Measurements from ENCODE around the gene C10orf71.

The C10orf71 gene

GRCh38 chr10:49280001-49280408 lies 19.0 kb upstream of the C10orf71 start:
- no peak overlapping the region for H3K27ac ChIP-seq
- TF ChIP-seq CTCF (IDR thresholded peaks at IDR 0.05) = no peak
- DNase-seq (ENCODE audit: low spot score) = no peak
- H3K4me3 ChIP-seq = no peak overlapping the region

GRCh38 chr10:49281461-49281860 lies 17.5 kb upstream of the C10orf71 start:
- H3K27ac ChIP-seq = no peak overlapping the region
- TF ChIP-seq CTCF (IDR thresholded peaks at IDR 0.05) = no peak
- H3K4me3 ChIP-seq = no peak overlapping the region
- DNase-seq (ENCODE audit: low spot score) = no peak

- no peak for DNase-seq (ENCODE audit: low spot score)
- Histone ChIP-seq H3K4me3 (no peak overlapping the region), H3K27ac (no peak overlapping the region)
- TF ChIP-seq CTCF (IDR thresholded peaks at IDR 0.05) = no peak
Observed at GRCh38 chr10:49282306-49282705, 16.7 kb upstream of the C10orf71 start.

GRCh38 chr10:49282879-49283341 lies 16.1 kb upstream of the C10orf71 start:
- TF ChIP-seq CTCF (IDR thresholded peaks at IDR 0.05) = no peak
- Histone ChIP-seq H3K27ac (no peak overlapping the region), H3K4me3 (no peak overlapping the region)
- DNase-seq (ENCODE audit: low spot score) = peak; percentile 53

- DNase-seq (ENCODE audit: low spot score) = peak; percentile 71
- no peak for TF ChIP-seq CTCF (IDR thresholded peaks at IDR 0.05)
- Histone ChIP-seq H3K4me3 (no peak overlapping the region), H3K27ac (no peak overlapping the region)
Observed at GRCh38 chr10:49283491-49283890, 15.5 kb upstream of the C10orf71 start.

- no peak for TF ChIP-seq CTCF (IDR thresholded peaks at IDR 0.05)
- no peak overlapping the region for H3K27ac ChIP-seq
- DNase-seq (ENCODE audit: low spot score) = peak; percentile 68
- H3K4me3 ChIP-seq = no peak overlapping the region
Observed at GRCh38 chr10:49284356-49284755, 14.6 kb upstream of the C10orf71 start.

GRCh38 chr10:49285232-49285631 lies 13.7 kb upstream of the C10orf71 start:
- H3K4me3 ChIP-seq = no peak overlapping the region
- H3K27ac ChIP-seq = no peak overlapping the region
- TF ChIP-seq CTCF (IDR thresholded peaks at IDR 0.05) = no peak
- no peak for DNase-seq (ENCODE audit: low spot score)

Measured in coronary artery (tissue), 2 donors.